H1 (cell line): Measurements from ENCODE around the gene FBN1. TPM values are rescaled to one million over a fixed set of nuclear protein-coding genes. Genes with fewer than 3 reads are reported as not detected.

Experiments used
- CTCF ChIA-PET: fragments of 300-600 bp; sonication (Branson Sonifier 250); formaldehyde crosslinking; loops from one replicate; lab custom pipeline; 2021; ENCODE audit not compliant: partially characterized antibody; lab: Charles Lee
- POLR2A ChIA-PET: fragments of 300-600 bp; sonication (Branson Sonifier 250); formaldehyde crosslinking; loops from one replicate; lab custom pipeline; 2021; ENCODE audit warnings: inconsistent platforms; ENCODE audit not compliant: partially characterized antibody; lab: Charles Lee
- DNase-seq, 2 experiments: peaks; one replicate each; pipeline versions ENCODE4 v3.0.0 to v3.0.0-alpha.2; 2010 to 2022; ENCODE audit warnings: low spot score in 2 of 2, low read depth in 1 of 2, mixed read lengths in 1 of 2
- FAIRE-seq: peaks from 2 replicates; lab custom pipeline; 2011; peaks lifted over from hg19 to GRCh38; lab: Jason Lieb, UNC
- H2AFZ ChIP-seq: 2 replicates; pipeline ENCODE4 v1.8.1; 2012; ENCODE audit warnings: low read length, inconsistent platforms
- H2AK5ac ChIP-seq: 2 replicates; pipeline ENCODE4 v1.6.1; 2013; ENCODE audit warnings: low read depth, low read length
- H2BK120ac ChIP-seq: replicated peaks from 2 replicates; pipeline ENCODE3; 2013; ENCODE audit warnings: low read depth, low read length, inconsistent platforms
- H2BK12ac ChIP-seq: 2 replicates; pipeline ENCODE4 v1.6.1; 2013; ENCODE audit warnings: low read depth, low read length
- H2BK15ac ChIP-seq: 2 replicates; pipeline ENCODE4 v1.6.1; 2013; ENCODE audit warnings: low read length
- H2BK20ac ChIP-seq: 2 replicates; pipeline ENCODE4 v1.6.1; 2013; ENCODE audit warnings: low read length
- H2BK5ac ChIP-seq: 2 replicates; pipeline ENCODE4 v1.6.1; 2013; ENCODE audit warnings: low read depth, low read length
- H3K14ac ChIP-seq: 2 replicates; pipeline ENCODE4 v1.6.1; 2013; ENCODE audit warnings: inconsistent platforms; ENCODE audit not compliant: insufficient read length
- H3K18ac ChIP-seq: 2 replicates; pipeline ENCODE4 v1.6.1; 2013; ENCODE audit warnings: low read length; ENCODE audit errors: extremely low read depth
- H3K23ac ChIP-seq: 2 replicates; pipeline ENCODE4 v1.6.1; 2013; ENCODE audit warnings: inconsistent platforms; ENCODE audit not compliant: insufficient read length
- H3K23me2 ChIP-seq: 2 replicates; pipeline ENCODE4 v1.6.1; 2013; ENCODE audit warnings: low read depth, low read length
- H3K27ac ChIP-seq: 2 replicates; pipeline ENCODE4 v1.6.1; 2011; ENCODE audit warnings: low read depth, low read length, inconsistent platforms
- H3K27me3 ChIP-seq, 4 experiments: replicated peaks in 1 of 4; 1 replicate in 1 of 4; 2 replicates in 3 of 4; pipeline versions ENCODE4 v1.6.1 to v1.8.1; 2011 to 2013; ENCODE audit warnings: low read length in 3 of 4, mild to moderate bottlenecking in 3 of 4, inconsistent platforms in 2 of 4, mixed read lengths in 2 of 4, moderate library complexity in 1 of 4; ENCODE audit not compliant: control insufficient read depth in 3 of 4, insufficient read depth in 3 of 4; ENCODE audit errors: extremely low read depth in 1 of 4
- H3K36me3 ChIP-seq, 4 experiments: 2 replicates each; pipeline versions ENCODE4 v1.6.1 to v1.8.1; 2011 to 2013; ENCODE audit warnings: mild to moderate bottlenecking in 4 of 4, low read length in 3 of 4, moderate library complexity in 2 of 4, control low read depth in 1 of 4, inconsistent platforms in 1 of 4; ENCODE audit not compliant: insufficient read depth in 4 of 4, control insufficient read depth in 2 of 4
- H3K4ac ChIP-seq: replicated peaks from 2 replicates; pipeline ENCODE3; 2013; ENCODE audit warnings: low read length, low read depth, mixed read lengths, inconsistent platforms; ENCODE audit not compliant: insufficient read length
- H3K4me1 ChIP-seq, 4 experiments: replicated peaks in 1 of 4; 1 replicate in 1 of 4; 2 replicates in 3 of 4; pipeline versions ENCODE4 v1.6.1 to v1.8.1; 2011 to 2013; ENCODE audit warnings: low read length in 3 of 4, inconsistent platforms in 2 of 4, mixed read lengths in 1 of 4; ENCODE audit not compliant: insufficient read depth in 4 of 4, control insufficient read depth in 3 of 4
- H3K4me2 ChIP-seq, 2 experiments: 2 replicates each; pipeline versions ENCODE4 v1.6.1 to v1.8.1; 2011 to 2013; ENCODE audit warnings: low read depth in 2 of 2, low read length in 2 of 2, control low read depth in 1 of 2, inconsistent platforms in 1 of 2, mild to moderate bottlenecking in 1 of 2; ENCODE audit not compliant: insufficient read depth in 1 of 2
- H3K4me3 ChIP-seq, 4 experiments: fragments of 200-600, 300-600 bp in 1 of 4; sonication (generic), shearing (Covaris generic), sonication (Bioruptor Twin) in 1 of 4; 2 replicates each; pipeline versions ENCODE4 v1.5.1 to v1.8.1; 2011 to 2016; ENCODE audit warnings: low read length in 4 of 4, low read depth in 3 of 4, control low read depth in 2 of 4, inconsistent platforms in 2 of 4, mild to moderate bottlenecking in 2 of 4, mixed read lengths in 1 of 4, moderate library complexity in 1 of 4; ENCODE audit not compliant: insufficient read depth in 2 of 4; ENCODE audit errors: extremely low read depth in 1 of 4
- H3K56ac ChIP-seq: replicated peaks from 2 replicates; pipeline ENCODE3; 2013; ENCODE audit warnings: low read depth, mild to moderate bottlenecking, mixed read lengths, low read length, inconsistent platforms; ENCODE audit not compliant: insufficient read length
- H3K79me1 ChIP-seq: 2 replicates; pipeline ENCODE4 v1.6.1; 2013; ENCODE audit warnings: low read depth, low read length, control low read depth
- H3K79me2 ChIP-seq, 2 experiments: 2 replicates each; pipeline versions ENCODE4 v1.6.1 to v1.8.1; 2012 to 2013; ENCODE audit warnings: low read length in 2 of 2, mild to moderate bottlenecking in 2 of 2, inconsistent platforms in 1 of 2; ENCODE audit not compliant: insufficient read depth in 2 of 2, control insufficient read depth in 1 of 2
- H3K9ac ChIP-seq, 4 experiments: replicated peaks in 1 of 4; 1 replicate in 1 of 4; 2 replicates in 3 of 4; pipeline versions ENCODE4 v1.6.1 to v1.8.1; 2011 to 2013; ENCODE audit warnings: low read depth in 3 of 4, low read length in 3 of 4, control low read depth in 2 of 4, mild to moderate bottlenecking in 2 of 4, moderate library complexity in 2 of 4, inconsistent platforms in 1 of 4; ENCODE audit errors: extremely low read depth in 1 of 4
- H3K9me3 ChIP-seq, 2 experiments: 2 replicates each; pipeline versions ENCODE4 v1.6.1 to v1.8.1; 2012 to 2013; ENCODE audit warnings: mild to moderate bottlenecking in 2 of 2, moderate library complexity in 2 of 2, control low read depth in 1 of 2, inconsistent platforms in 1 of 2, low read depth in 1 of 2, low read length in 1 of 2, mixed read lengths in 1 of 2; ENCODE audit not compliant: insufficient read depth in 2 of 2
- H4K20me1 ChIP-seq, 2 experiments: replicated peaks in 1 of 2; 2 replicates each; pipeline versions ENCODE3 to v1.8.1; 2011 to 2013; ENCODE audit warnings: inconsistent platforms in 2 of 2, low read length in 2 of 2, mild to moderate bottlenecking in 1 of 2; ENCODE audit not compliant: insufficient read depth in 2 of 2, control insufficient read depth in 1 of 2
- H4K5ac ChIP-seq: 2 replicates; pipeline ENCODE4 v1.6.1; 2013; ENCODE audit warnings: low read length, low read depth, mixed read lengths, inconsistent platforms; ENCODE audit not compliant: insufficient read length
- H4K8ac ChIP-seq: 2 replicates; pipeline ENCODE4 v1.8.0; 2013; ENCODE audit warnings: mild to moderate bottlenecking, moderate library complexity, low read length, inconsistent platforms; ENCODE audit not compliant: insufficient read depth; ENCODE audit errors: extremely low read depth
- H4K91ac ChIP-seq: replicated peaks from 2 replicates; pipeline ENCODE3; 2013; ENCODE audit warnings: low read length, mixed read lengths, inconsistent platforms; ENCODE audit not compliant: insufficient read length
- ASH2L ChIP-seq: fragments of 200-600, 300-600 bp; sonication (generic); IDR thresholded peaks from one replicate; pipeline ENCODE4 v1.7.1; 2017; ENCODE audit warnings: low read length
- ATF2 ChIP-seq: IDR thresholded peaks from 2 replicates; pipeline ENCODE4 v1.6.1; 2012; ENCODE audit warnings: low read length, inconsistent platforms
- BRCA1 ChIP-seq: IDR thresholded peaks from 2 replicates; pipeline ENCODE4 v1.6.1; 2012; ENCODE audit warnings: low read depth, low read length, improper control_type of control experiment
- CBX8 ChIP-seq: fragments of 300-800, 300-1000 bp; sonication (generic); IDR thresholded peaks from 2 replicates; pipeline ENCODE4 v1.7.1; 2016; ENCODE audit warnings: low read depth, low read length, borderline replicate concordance
- HDAC2 ChIP-seq, 2 experiments: fragments of 300-600 bp in 1 of 2; sonication (generic) in 1 of 2; IDR thresholded peaks; 2 replicates each; pipeline ENCODE4 v1.6.1; 2011 to 2012; ENCODE audit warnings: low read depth in 2 of 2, low read length in 2 of 2, mild to moderate bottlenecking in 2 of 2, moderate library complexity in 2 of 2, borderline replicate concordance in 1 of 2, inconsistent platforms in 1 of 2
- KDM4A ChIP-seq: IDR thresholded peaks from one replicate; pipeline ENCODE4 v1.7.1; 2012; ENCODE audit warnings: low read depth, mild to moderate bottlenecking, moderate library complexity, low read length, inconsistent platforms; ENCODE audit not compliant: severe bottlenecking
- NANOG ChIP-seq: IDR thresholded peaks from 2 replicates; pipeline ENCODE4 v1.6.1; 2011; ENCODE audit warnings: low read length, low read depth, mild to moderate bottlenecking, inconsistent platforms; ENCODE audit not compliant: insufficient read depth, poor library complexity, severe bottlenecking
- POLR2A ChIP-seq, 2 experiments: IDR thresholded peaks; 1 replicate in 1 of 2; 2 replicates in 1 of 2; pipeline ENCODE4 v1.6.1; 2011; ENCODE audit warnings: low read depth in 2 of 2, low read length in 2 of 2, mild to moderate bottlenecking in 2 of 2; ENCODE audit errors: control extremely low read depth in 1 of 2
- POU5F1 ChIP-seq: IDR thresholded peaks from 2 replicates; pipeline ENCODE4 v1.6.1; 2011; ENCODE audit warnings: low read depth, mild to moderate bottlenecking, low read length, moderate library complexity
- RAD21 ChIP-seq, 2 experiments: IDR thresholded peaks in 1 of 2; conservative IDR thresholded peaks in 1 of 2; 2 replicates each; pipeline ENCODE4 v1.6.1; 2011; ENCODE audit warnings: low read depth in 2 of 2, low read length in 2 of 2, improper control_type of control experiment in 1 of 2, inconsistent platforms in 1 of 2, mild to moderate bottlenecking in 1 of 2, moderate library complexity in 1 of 2
- SIRT6 ChIP-seq: IDR thresholded peaks from one replicate; pipeline ENCODE4 v1.7.1; 2012; ENCODE audit warnings: low read length, inconsistent platforms
- SIX5 ChIP-seq: IDR thresholded peaks from 2 replicates; pipeline ENCODE4 v1.6.1; 2011; ENCODE audit warnings: mild to moderate bottlenecking, low read depth, low read length
- SP2 ChIP-seq: IDR thresholded peaks from 2 replicates; pipeline ENCODE4 v1.6.1; 2012; ENCODE audit warnings: mild to moderate bottlenecking, low read length, inconsistent platforms
- WGBS, 2 experiments: shearing (Covaris generic) in 1 of 2; methylation state at CpG; one replicate each; pipeline versions ENCODE4 v1.1.6 to v1.1.7; 2013 to 2015; ENCODE audit warnings: low lambda C conversion rate in 2 of 2, mixed read lengths in 2 of 2, inconsistent platforms in 1 of 2, low coverage in 1 of 2, missing lambda C conversion rate in 1 of 2; ENCODE audit not compliant: insufficient replicate concordance in 2 of 2, insufficient coverage in 1 of 2, insufficient read length in 1 of 2; ENCODE audit errors: extremely low coverage in 1 of 2, missing lambda C conversion rate in 1 of 2; 5-methylcytosine and 5-hydroxymethylcytosine counted together
- polyA plus RNA-seq, 7 experiments: library from polyadenylated mRNA; depleted of rRNA in 3 of 7; stranded (reverse) in 5 of 7; unstranded in 2 of 7; fragments of >200 nt in 5 of 7; fragments of 200-250 nt in 2 of 7; gene quantifications; 1 replicate in 5 of 7; 2 replicates in 1 of 7; 4 replicates in 1 of 7; pipeline versions ENCODE4 v1.2.1 to v1.2.3, GENCODE V29; 2011 to 2013; ENCODE audit warnings: missing spikeins in 2 of 7, mixed read lengths in 2 of 7
- total RNA-seq: library from RNA; stranded (reverse); fragmentation: NEBNext Ultra II Directional; extraction: Animal tissue kit (Norgen Biotek cat#: 25700); gene quantifications from 2 replicates; pipeline ENCODE4 v1.2.1, GENCODE V29; 2021

The FBN1 gene
- total and polyA plus RNA-seq, 2 of the 8 experiments (the other 6 are each of a cell fraction or from before 2014, with no cell fraction given): 3.0 to 4.0 TPM

- Histone ChIP-seq H3K4ac (no peak overlapping the region), H3K79me2 (no peaks in the 10 kb centered on the region), H3K4me1 (no peaks in the 10 kb centered on the region), H3K27ac (no peak overlapping the region), H4K8ac (no peak overlapping the region), H3K14ac (no peak overlapping the region), H3K56ac (no peak overlapping the region), H3K79me1 (no peaks in the 10 kb centered on the region), H3K4me3 (no peak overlapping the region), H3K4me2 (no peak overlapping the region), H3K36me3 (no peaks in the 10 kb centered on the region), H2BK20ac (no peak overlapping the region), H2BK12ac (no peak overlapping the region), H3K27me3 (no peaks in the 10 kb centered on the region), H3K23me2 (no peaks in the 10 kb centered on the region), H2AFZ (no peak overlapping the region), H3K23ac (no peak overlapping the region), H4K91ac (no peak overlapping the region), H2BK15ac (no peak overlapping the region), H2BK5ac (no peak overlapping the region), H3K9ac (no peak overlapping the region), H4K5ac (no peak overlapping the region), H2BK120ac (no peak overlapping the region), H4K20me1 (no peaks in the 10 kb centered on the region), H3K9me3 (no peaks in the 10 kb centered on the region), H2AK5ac (no peak overlapping the region), H3K18ac (no peak overlapping the region)
- WGBS, 2 experiments: 91% methylated on average over 5 of the region's 5 CpGs; no CpG with 5 or more reads in 1 of the 2 experiments
- no peak for FAIRE-seq
- no peak for DNase-seq
- POLR2A ChIA-PET: no interaction called here
- CTCF ChIA-PET: interaction anchor here (0.7 to 1.2 kb wide), 2 partner anchors 11 to 113 kb away, joined by 3 read pairs; no protein-coding TSS in a partner anchor
- TF ChIP-seq POLR2A (IDR thresholded peaks at IDR 0.05; ENCODE audit: control extremely low read depth in 1 of 2, low read depth in 2 of 2, low read length in 2 of 2): no peak
- TF ChIP-seq ASH2L: no peak
- TF ChIP-seq SIX5: no peak
- no peak for TF ChIP-seq HDAC2 (IDR thresholded peaks at IDR 0.05; ENCODE audit: borderline replicate concordance in 1 of 2, low read depth in 2 of 2, low read length in 2 of 2)
- TF ChIP-seq CBX8: no peak
- TF ChIP-seq RAD21 (IDR thresholded peaks at IDR 0.05 in 1 of 2, conservative IDR thresholded peaks at IDR 0.05 in 1 of 2; ENCODE audit: low read depth in 2 of 2, low read length in 2 of 2): no peak
- TF ChIP-seq BRCA1: no peak
- no peak for TF ChIP-seq POU5F1
- no peak for TF ChIP-seq NANOG
- TF ChIP-seq SIRT6: no peak
- TF ChIP-seq SP2: no peak
- TF ChIP-seq ATF2: no peak
- TF ChIP-seq KDM4A: no peak
Observed at GRCh38 chr15:48395521-48396011, 249.9 kb downstream of the FBN1 start.
